A549 (cell line): ENCODE data around the gene ZNF714. TPM values are rescaled to one million over a fixed set of nuclear protein-coding genes. Genes with fewer than 3 reads are reported as not detected.

Experiments used
- ATAC-seq, 2 experiments: fragments of 200-7000 bp in 1 of 2; fragments of >200 bp in 1 of 2; cut with Nextera tagmentation in 1 of 2; cut with Tn5 transposase in 1 of 2; 3 replicates each; pipeline versions ENCODE4 v1.8.0 to v1.9.1; 2018 to 2020; ENCODE audit warnings: mild to moderate bottlenecking in 1 of 2, moderate library complexity in 1 of 2
- CTCF ChIA-PET: fragments of 300-600 bp; sonication (Branson Sonifier 250); formaldehyde crosslinking; extraction: SDS; loops from one replicate; lab custom pipeline; 2021; ENCODE audit warnings: antibody characterized with exemption, inconsistent platforms; lab: Yijun Ruan, JAX
- POLR2A ChIA-PET: fragments of 350-600 bp; formaldehyde crosslinking; extraction: SDS; loops from one replicate; lab custom pipeline; 2021; ENCODE audit warnings: antibody characterized with exemption, inconsistent platforms; lab: Yijun Ruan, JAX
- DNase-seq, 2 experiments: peaks; one replicate each; pipeline versions ENCODE4 v3.0.0 to v3.0.0-alpha.2; 2011 to 2016; ENCODE audit warnings: low read depth in 1 of 2, low spot score in 1 of 2
- FAIRE-seq: peaks from 2 replicates; lab custom pipeline; 2011; peaks lifted over from hg19 to GRCh38; lab: Jason Lieb, UNC
- H3K27ac ChIP-seq, 2 experiments: fragments of >200 bp; sonication (Bioruptor Twin); formaldehyde crosslinking; 3 replicates each; pipeline ENCODE4 v1.5.1; 2016 to 2017
- H3K4me1 ChIP-seq: fragments of >200 bp; sonication (Bioruptor Twin); formaldehyde crosslinking; 3 replicates; pipeline ENCODE4 v1.6.1; 2016
- H3K4me2 ChIP-seq: fragments of >200 bp; sonication (Bioruptor Twin); formaldehyde crosslinking; 3 replicates; pipeline ENCODE4 v1.6.1; 2016
- H3K4me3 ChIP-seq: fragments of >200 bp; sonication (Bioruptor Twin); formaldehyde crosslinking; 3 replicates; pipeline ENCODE4 v1.5.1; 2016
- H3K9me3 ChIP-seq: fragments of >200 bp; sonication (Bioruptor Twin); formaldehyde crosslinking; 3 replicates; pipeline ENCODE4 v1.6.1; 2016
- BCL3 ChIP-seq: fragments of >200 bp; sonication (Bioruptor Twin); formaldehyde crosslinking; IDR thresholded peaks from 3 replicates; pipeline ENCODE4 v1.6.1; 2016
- CBX2 ChIP-seq: fragments of 200-600 bp; sonication (generic); IDR thresholded peaks from 2 replicates; pipeline ENCODE4 v1.6.1; 2016; ENCODE audit warnings: low read depth, mild to moderate bottlenecking, borderline replicate concordance
- CEBPB ChIP-seq, 2 experiments: fragments of >200 bp in 1 of 2; sonication (Bioruptor Twin) in 1 of 2; formaldehyde crosslinking in 1 of 2; IDR thresholded peaks; 2 replicates each; pipeline ENCODE4 v1.6.1; 2012 to 2016
- CTCF ChIP-seq: fragments of >200 bp; sonication (Bioruptor Twin); formaldehyde crosslinking; IDR thresholded peaks from 3 replicates; pipeline ENCODE4 v1.5.1; 2016
- EHF ChIP-seq: fragments of 250-450 bp; sonication (Bioruptor Pico); IDR thresholded peaks from 2 replicates; pipeline ENCODE4 v1.5.0; 2020; ENCODE audit warnings: mild to moderate bottlenecking
- EHMT2 ChIP-seq: fragments of 200-600 bp; sonication (generic); IDR thresholded peaks from 2 replicates; pipeline ENCODE4 v1.6.1; 2016; ENCODE audit warnings: antibody characterized with exemption, low read depth, mild to moderate bottlenecking, moderate library complexity
- FOSL2 ChIP-seq, 2 experiments: fragments of 450-650 bp in 1 of 2; fragments of >200 bp in 1 of 2; sonication (Bioruptor Twin) in 1 of 2; formaldehyde crosslinking; IDR thresholded peaks; 2 replicates each; pipeline versions ENCODE4 v1.5.0 to v1.6.1; 2016 to 2020; ENCODE audit warnings: mild to moderate bottlenecking in 1 of 2, moderate library complexity in 1 of 2
- FOXS1 ChIP-seq: fragments of 250-450 bp; sonication (Bioruptor Pico); IDR thresholded peaks from 2 replicates; pipeline ENCODE4 v1.5.0; 2020; ENCODE audit warnings: mild to moderate bottlenecking, moderate library complexity
- GATA3 ChIP-seq: IDR thresholded peaks from 2 replicates; pipeline ENCODE4 v1.6.1; 2012; ENCODE audit warnings: borderline replicate concordance
- HOXB5 ChIP-seq: fragments of 250-450 bp; sonication (Bioruptor Pico); IDR thresholded peaks from 2 replicates; pipeline ENCODE4 v1.5.0; 2020; ENCODE audit warnings: mild to moderate bottlenecking, moderate library complexity
- KDM1A ChIP-seq: fragments of 200-600 bp; sonication (generic); IDR thresholded peaks from 2 replicates; pipeline ENCODE4 v1.6.1; 2016; ENCODE audit warnings: low read depth, mild to moderate bottlenecking
- KDM5A ChIP-seq: fragments of 200-600 bp; sonication (generic); IDR thresholded peaks from 2 replicates; pipeline ENCODE4 v1.6.1; 2016; ENCODE audit warnings: antibody characterized with exemption, mild to moderate bottlenecking
- MAZ ChIP-seq: fragments of 150-350 bp; IDR thresholded peaks from 2 replicates; pipeline ENCODE4 v1.6.1; 2014; ENCODE audit warnings: antibody characterized with exemption, low read depth, low read length, borderline replicate concordance
- MYC ChIP-seq: IDR thresholded peaks from 2 replicates; pipeline ENCODE4 v1.6.1; 2012; ENCODE audit warnings: mild to moderate bottlenecking, inconsistent platforms, low read length, improper control_type of control experiment, borderline replicate concordance
- NFE2L2 ChIP-seq: fragments of 150-350 bp; conservative IDR thresholded peaks from 2 replicates; pipeline ENCODE4 v1.6.1; 2014; ENCODE audit warnings: low read length
- NPAS2 ChIP-seq: fragments of 250-450 bp; sonication (Bioruptor Pico); IDR thresholded peaks from 2 replicates; pipeline ENCODE4 v1.8.0; 2022; ENCODE audit warnings: mild to moderate bottlenecking, moderate library complexity, borderline replicate concordance
- RFX5 ChIP-seq: fragments of 450-650 bp; IDR thresholded peaks from 2 replicates; pipeline ENCODE4 v1.7.1; 2014; ENCODE audit warnings: antibody characterized with exemption, mild to moderate bottlenecking, moderate library complexity
- SMC3 ChIP-seq: fragments of >200 bp; sonication (Bioruptor Twin); formaldehyde crosslinking; IDR thresholded peaks from 3 replicates; pipeline ENCODE4 v1.6.1; 2018; ENCODE audit warnings: inconsistent platforms
- TFCP2L1 ChIP-seq: fragments of 250-450 bp; sonication (Bioruptor Pico); IDR thresholded peaks from 2 replicates; pipeline ENCODE4 v1.5.0; 2021; ENCODE audit warnings: mild to moderate bottlenecking
- TP53 ChIP-seq: fragments of 250-450 bp; sonication (Bioruptor Pico); IDR thresholded peaks from 2 replicates; pipeline ENCODE4 v1.5.0; 2021; ENCODE audit warnings: mild to moderate bottlenecking, moderate library complexity
- ZFP36 ChIP-seq: fragments of 450-650 bp; IDR thresholded peaks from 2 replicates; pipeline ENCODE4 v1.6.1; 2014; ENCODE audit warnings: borderline replicate concordance; ENCODE audit not compliant: partially characterized antibody
- ZSCAN20 ChIP-seq: fragments of 250-450 bp; sonication (Bioruptor Pico); IDR thresholded peaks from 2 replicates; pipeline ENCODE4 v1.8.0; 2022; ENCODE audit warnings: mild to moderate bottlenecking, moderate library complexity
- WGBS: methylation state at CpG from one replicate; pipeline ENCODE4 v1.1.6; 2017; ENCODE audit errors: missing lambda C conversion rate; 5-methylcytosine and 5-hydroxymethylcytosine counted together
- polyA plus RNA-seq, 4 experiments: library from polyadenylated mRNA; depleted of rRNA in 3 of 4; stranded (reverse); fragments of >200 nt; fragmentation: RNase III in 1 of 4; extraction: RNeasy Plus Mini Kit Qiagen cat#74134 plus additional on column Dnase treatment in 1 of 4; gene quantifications; 2 replicates in 3 of 4; 3 replicates in 1 of 4; pipeline ENCODE4 v1.2.3, GENCODE V29; 2011 to 2017
- TF ChIP-seq, protein P1 (sequence below): fragments of 200-600 bp; sonication (generic); IDR thresholded peaks from 2 replicates; pipeline ENCODE4 v1.6.1; 2016; ENCODE audit warnings: antibody characterized with exemption, mild to moderate bottlenecking, moderate library complexity
- TF ChIP-seq, protein P2 (sequence below): fragments of 250-450 bp; sonication (Bioruptor Pico); IDR thresholded peaks from 2 replicates; pipeline ENCODE4 v1.5.0; 2021; ENCODE audit warnings: mild to moderate bottlenecking, moderate library complexity, borderline replicate concordance
- TF ChIP-seq, protein P3 (sequence below): fragments of 450-650 bp; IDR thresholded peaks from 2 replicates; pipeline ENCODE4 v1.6.1; 2014; ENCODE audit warnings: antibody characterized with exemption

Gene ZNF714
- polyA plus RNA-seq, 2 of the 4 experiments (the other 2 are of a cell fraction): 3.0 to 8.1 TPM

DNA sequence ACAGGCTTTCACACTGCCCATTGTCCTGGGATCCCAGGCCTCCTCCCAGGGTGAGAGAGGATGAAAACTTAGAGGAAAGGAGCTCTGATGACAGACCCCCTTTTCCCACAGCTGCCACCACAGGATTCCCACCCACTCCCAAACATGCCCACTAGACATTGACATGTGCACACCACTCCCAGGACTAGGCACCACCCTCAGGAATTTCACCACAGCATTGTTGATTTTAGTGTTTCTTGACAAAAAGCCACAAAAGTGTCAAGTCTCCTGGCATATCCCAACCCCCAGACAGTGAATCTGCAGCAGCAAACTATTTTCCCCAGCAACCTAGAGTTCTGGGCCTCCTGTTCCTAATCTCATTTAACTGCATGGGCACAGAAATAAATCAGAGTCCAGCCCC, 10.1 kb downstream of the ZNF714 start:
- ChIA-PET POLR2A (no interaction called here), CTCF (no interaction called here)
- ATAC-seq: no peak
- no peak overlapping the region for H3K4me3 ChIP-seq
- FAIRE-seq: no peak
- TF ChIP-seq CEBPB (IDR thresholded peaks at IDR 0.05) (no peak), EHF (CRISPR knock-in tag) (no peak), MYC (no peak), NPAS2 (CRISPR knock-in tag) (no peak), CTCF (no peak), FOSL2 (IDR thresholded peaks at IDR 0.05) (no peak), FOSL2 (CRISPR knock-in tag; IDR thresholded peaks at IDR 0.05) (no peak), KDM1A (no peak), EHMT2 (no peak), NFE2L2 (no peak), MAZ (no peak)
- TF ChIP-seq, protein P1, sequence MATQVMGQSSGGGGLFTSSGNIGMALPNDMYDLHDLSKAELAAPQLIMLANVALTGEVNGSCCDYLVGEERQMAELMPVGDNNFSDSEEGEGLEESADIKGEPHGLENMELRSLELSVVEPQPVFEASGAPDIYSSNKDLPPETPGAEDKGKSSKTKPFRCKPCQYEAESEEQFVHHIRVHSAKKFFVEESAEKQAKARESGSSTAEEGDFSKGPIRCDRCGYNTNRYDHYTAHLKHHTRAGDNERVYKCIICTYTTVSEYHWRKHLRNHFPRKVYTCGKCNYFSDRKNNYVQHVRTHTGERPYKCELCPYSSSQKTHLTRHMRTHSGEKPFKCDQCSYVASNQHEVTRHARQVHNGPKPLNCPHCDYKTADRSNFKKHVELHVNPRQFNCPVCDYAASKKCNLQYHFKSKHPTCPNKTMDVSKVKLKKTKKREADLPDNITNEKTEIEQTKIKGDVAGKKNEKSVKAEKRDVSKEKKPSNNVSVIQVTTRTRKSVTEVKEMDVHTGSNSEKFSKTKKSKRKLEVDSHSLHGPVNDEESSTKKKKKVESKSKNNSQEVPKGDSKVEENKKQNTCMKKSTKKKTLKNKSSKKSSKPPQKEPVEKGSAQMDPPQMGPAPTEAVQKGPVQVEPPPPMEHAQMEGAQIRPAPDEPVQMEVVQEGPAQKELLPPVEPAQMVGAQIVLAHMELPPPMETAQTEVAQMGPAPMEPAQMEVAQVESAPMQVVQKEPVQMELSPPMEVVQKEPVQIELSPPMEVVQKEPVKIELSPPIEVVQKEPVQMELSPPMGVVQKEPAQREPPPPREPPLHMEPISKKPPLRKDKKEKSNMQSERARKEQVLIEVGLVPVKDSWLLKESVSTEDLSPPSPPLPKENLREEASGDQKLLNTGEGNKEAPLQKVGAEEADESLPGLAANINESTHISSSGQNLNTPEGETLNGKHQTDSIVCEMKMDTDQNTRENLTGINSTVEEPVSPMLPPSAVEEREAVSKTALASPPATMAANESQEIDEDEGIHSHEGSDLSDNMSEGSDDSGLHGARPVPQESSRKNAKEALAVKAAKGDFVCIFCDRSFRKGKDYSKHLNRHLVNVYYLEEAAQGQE: no peak
- H3K4me1 ChIP-seq: no peaks in the 10 kb centered on the region
- DNase-seq: no peak
- H3K9me3 ChIP-seq: no peaks in the 10 kb centered on the region
- no peak overlapping the region for H3K4me2 ChIP-seq
- H3K27ac ChIP-seq: no peak overlapping the region

DNA sequence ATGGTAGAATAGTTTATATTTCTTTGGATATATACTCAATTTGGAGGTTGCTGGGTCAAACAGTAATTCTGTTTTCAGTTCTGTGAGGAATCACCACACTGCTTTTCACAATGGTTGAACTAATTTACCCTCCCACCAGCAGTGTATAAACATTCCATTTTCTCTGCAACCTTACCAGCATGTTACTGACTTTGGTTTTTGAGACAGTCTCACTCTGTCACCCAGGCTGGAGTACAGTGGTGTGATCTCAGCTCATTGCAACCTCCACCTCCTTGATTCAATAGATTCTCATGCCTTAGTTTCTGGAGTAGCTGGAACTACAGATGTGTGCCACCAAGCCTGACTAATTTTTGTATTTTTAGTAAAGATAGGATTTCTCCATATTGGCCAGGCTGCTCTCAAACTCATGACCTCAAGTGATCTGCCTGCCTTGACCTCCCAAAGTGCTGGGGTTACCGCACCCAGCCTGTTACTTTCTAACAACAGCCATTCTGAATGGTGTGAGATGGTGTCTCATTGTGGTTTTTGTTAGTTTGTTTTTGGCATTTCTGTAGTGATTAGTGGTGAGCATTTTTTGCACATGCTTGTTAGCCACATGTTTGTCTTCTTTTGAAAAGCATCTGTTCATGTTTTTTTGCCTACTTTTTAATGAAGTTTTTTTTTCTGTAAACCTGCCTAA, 12.5 kb downstream of the ZNF714 start:
- no peak for FAIRE-seq
- ATAC-seq: no peak

More for the DNA sequence above, 12.5 kb downstream of the ZNF714 start:
- ChIA-PET CTCF (no interaction called here), POLR2A (no interaction called here)
- Histone ChIP-seq H3K4me2 (no peak overlapping the region), H3K27ac (no peak overlapping the region), H3K9me3 (no peaks in the 10 kb centered on the region), H3K4me1 (no peaks in the 10 kb centered on the region), H3K4me3 (no peak overlapping the region)
- no peak for DNase-seq
- WGBS: 79% methylated on average over 1 of the region's 1 CpG
- TF ChIP-seq TFCP2L1 (CRISPR knock-in tag) (no peak), FOXS1 (CRISPR knock-in tag) (no peak), HOXB5 (no peak), GATA3 (no peak), TP53 (no peak), ZSCAN20 (CRISPR knock-in tag) (no peak), SMC3 (no peak), CBX2 (no peak), KDM1A (no peak), RFX5 (no peak), BCL3 (no peak), KDM5A (no peak), ZFP36 (no peak)
- TF ChIP-seq, protein P2, sequence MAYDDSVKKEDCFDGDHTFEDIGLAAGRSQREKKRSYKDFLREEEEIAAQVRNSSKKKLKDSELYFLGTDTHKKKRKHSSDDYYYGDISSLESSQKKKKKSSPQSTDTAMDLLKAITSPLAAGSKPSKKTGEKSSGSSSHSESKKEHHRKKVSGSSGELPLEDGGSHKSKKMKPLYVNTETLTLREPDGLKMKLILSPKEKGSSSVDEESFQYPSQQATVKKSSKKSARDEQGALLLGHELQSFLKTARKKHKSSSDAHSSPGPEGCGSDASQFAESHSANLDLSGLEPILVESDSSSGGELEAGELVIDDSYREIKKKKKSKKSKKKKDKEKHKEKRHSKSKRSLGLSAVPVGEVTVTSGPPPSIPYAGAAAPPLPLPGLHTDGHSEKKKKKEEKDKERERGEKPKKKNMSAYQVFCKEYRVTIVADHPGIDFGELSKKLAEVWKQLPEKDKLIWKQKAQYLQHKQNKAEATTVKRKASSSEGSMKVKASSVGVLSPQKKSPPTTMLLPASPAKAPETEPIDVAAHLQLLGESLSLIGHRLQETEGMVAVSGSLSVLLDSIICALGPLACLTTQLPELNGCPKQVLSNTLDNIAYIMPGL: no peak
- TF ChIP-seq, protein P3, sequence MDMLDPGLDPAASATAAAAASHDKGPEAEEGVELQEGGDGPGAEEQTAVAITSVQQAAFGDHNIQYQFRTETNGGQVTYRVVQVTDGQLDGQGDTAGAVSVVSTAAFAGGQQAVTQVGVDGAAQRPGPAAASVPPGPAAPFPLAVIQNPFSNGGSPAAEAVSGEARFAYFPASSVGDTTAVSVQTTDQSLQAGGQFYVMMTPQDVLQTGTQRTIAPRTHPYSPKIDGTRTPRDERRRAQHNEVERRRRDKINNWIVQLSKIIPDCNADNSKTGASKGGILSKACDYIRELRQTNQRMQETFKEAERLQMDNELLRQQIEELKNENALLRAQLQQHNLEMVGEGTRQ: no peak
